Hematopoietic multipotent progenitor cell treated with erythropoietin and hydrocortisone succinate and interleukin-3 and kit ligand, for 17 days (in vitro differentiated cells): ENCODE data around the gene PALLD.
"Not testable (repeated sequence)": the region's sequence is repeated elsewhere in the genome, so short reads cannot be mapped to it uniquely, and the experiment has no call there.

Experiments
- DNase-seq: peaks from one replicate; pipeline ENCODE4 v3.0.0-alpha.2; 2015; ENCODE audit warnings: low spot score

The PALLD gene

GRCh38 chr4:168914095-168914494, 417.2 kb downstream of the PALLD start:
- DNase-seq = no peak

- DNase-seq = no peak
Observed at GRCh38 chr4:168917138-168917779, 420.4 kb downstream of the PALLD start.

DNA sequence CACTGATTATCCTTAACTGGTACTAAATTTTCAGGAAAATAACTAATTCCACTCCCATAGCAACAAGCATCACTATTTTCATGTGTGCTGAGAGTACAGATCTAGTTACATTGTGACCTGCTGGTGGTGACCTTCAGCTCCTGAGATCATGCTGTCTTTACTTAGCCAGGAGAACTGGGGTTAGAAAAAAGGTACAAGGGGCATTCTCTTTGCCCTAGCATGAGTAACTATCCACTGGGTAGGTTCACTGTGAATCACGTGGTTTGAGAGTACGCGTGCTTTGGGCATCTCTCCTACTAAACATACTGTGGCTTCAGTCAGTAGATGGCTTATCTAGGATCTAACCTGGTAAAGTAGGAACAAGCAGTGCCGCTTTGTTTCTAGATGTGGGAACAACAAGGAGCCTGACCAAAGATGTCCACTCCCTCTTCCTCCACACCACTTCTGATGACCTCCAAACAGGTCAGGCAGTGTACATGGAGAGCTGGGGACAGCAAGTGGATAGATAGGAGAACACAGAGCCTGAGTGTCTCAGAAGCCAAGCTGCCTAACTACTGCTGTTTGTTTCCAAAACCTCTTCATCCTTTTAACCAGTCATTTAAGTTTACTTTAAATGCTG, 423.0 kb downstream of the PALLD start:
- DNase-seq = no peak

DNA sequence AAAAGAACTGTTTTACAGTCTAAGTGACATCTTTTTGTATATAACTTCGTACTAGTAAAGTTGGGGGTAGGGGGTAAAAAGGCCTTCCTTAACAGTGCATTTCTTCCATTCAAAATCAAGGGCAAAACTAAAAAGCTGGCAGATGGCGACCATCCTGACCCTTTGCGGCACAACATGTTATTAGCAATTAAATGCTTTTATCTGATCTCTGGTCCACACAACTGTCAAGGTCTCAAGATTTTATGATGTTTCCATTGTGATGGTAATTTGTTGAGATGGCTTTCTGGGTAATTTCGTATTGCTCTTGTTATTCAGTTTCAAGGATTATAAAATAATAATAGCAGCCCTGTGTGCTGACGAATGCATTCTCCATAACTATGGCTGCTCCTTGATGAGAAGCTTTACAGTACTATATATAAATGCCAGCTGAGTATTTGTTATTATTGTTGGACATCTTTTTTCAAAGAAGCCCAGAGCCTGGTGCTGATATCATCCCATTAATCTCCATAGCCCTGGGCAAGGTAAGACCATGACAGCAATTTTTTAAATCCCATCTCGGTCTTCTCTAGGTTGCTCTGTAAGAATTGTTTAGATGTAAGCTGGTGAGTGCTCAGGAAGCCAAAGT, 423.7 kb downstream of the PALLD start:
- DNase-seq = no peak

DNA sequence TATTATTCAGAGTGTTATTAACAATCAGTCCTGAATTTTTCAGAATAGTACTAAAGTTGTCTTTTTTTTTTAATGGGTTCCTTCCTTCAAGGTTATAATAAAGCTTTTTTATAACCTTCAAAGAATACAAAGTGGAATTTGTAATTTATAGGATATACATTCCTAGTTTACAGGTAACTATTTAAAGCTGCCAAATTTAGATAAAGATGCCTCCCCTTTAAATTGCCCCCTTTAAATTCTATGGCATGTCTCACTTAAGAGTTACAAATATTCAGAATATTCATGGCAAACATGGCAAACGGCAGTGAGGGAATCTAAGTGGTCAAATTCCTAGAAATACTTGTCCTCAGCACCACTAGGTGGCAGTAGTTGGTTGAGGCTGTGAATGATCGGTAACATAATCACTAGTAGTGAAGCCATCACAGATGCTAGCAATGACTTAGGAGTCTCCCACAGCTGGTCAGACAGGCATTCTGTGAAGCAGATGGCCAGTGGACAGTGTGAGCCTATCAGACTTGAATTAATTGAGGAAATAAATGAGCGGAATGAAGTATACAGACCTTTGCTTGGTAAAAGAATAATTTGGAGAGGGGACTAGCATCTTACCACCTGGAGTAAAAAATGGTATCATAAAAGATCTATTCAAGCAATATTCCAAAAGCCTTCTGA, 426.8 kb downstream of the PALLD start:
- DNase-seq = peak; percentile 78

GRCh38 chr4:168924667-168925066, 427.8 kb downstream of the PALLD start:
- DNase-seq = no peak

DNA sequence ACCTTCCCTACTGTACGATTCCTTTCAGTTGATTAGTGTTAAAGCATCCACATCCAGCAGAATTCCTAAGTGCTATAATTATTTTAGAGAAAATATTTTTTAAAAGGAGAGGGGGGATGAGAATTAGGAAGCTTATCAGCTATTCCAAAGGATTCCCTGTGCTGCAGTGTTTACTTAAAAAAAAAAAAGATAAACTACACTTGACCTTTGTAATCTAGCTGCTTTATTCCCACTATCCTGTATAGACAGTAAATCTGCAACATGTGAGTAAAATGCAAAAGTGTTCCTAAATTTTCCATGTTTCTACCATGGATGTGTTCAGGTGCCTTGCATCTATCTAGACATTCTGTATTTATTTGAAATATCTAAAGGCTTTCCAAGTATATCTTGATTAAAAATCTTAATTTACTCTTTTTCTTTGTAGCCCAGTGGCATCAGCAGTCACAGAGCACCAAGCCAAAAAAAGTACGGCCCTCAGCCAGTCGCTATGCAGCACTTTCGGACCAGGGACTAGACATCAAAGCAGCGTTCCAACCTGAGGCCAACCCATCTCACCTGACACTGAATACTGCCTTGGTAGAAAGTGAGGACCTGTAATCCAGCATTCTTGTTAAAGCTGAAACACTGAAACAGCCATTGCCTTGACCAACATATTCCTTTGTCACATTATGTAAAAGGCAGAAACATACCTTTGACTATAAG, 429.1 kb downstream of the PALLD start:
- no peak for DNase-seq

- DNase-seq = no peak
Observed at GRCh38 chr4:168928346-168928745, 431.5 kb downstream of the PALLD start.

DNA sequence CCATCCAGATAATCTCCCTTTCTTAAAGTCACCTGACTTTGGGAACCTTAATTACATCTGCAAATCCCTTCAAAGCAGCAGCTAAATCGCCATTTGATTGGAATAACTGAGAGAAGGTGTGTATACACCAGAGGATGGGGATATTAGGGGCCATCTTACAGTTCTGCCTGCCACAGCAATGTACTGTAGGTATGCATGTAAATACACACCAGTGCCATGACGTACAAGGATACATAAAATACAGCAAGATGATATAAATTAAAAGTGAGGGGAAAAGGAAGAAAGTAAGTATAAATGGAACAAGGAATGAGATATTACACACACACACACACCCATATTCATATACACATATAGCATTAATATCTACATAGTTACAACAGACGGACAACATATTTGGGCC, 432.0 kb downstream of the PALLD start:
- no peak for DNase-seq

DNA sequence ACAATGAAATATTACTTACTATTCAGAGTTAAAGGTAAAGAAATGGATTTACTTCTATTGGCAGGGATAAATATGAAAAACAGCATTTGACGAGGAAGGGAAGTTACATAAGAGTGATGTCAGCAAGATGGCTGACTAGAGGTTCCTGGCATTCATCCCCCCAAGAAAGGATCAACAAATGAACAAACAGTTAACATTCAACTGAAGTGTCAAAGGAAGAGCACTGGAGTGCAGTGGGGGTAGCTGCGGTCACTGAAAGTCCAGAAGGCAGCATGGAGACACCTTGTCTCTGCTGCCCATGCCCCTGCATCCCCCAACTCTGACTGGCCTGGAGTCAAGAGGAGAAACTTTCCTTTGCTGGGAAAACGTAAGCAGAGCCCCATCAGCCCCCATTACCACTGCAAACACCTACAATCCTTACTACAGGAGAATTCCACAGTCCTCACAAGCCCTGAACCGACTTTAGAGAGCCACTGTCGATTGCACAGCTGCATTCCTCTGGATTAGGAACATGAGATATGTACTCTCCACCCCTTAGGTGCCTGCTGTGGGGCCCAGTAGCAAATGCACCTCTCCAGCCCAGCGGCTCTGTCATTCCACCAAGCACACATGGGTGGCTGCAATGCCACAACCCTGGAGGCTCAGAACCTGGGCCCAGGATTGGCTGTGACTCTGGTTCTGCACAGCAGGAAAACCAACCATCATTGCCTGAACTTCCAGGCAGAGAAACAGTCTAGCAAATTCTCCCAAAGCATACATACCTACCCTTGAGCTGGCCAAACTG, 433.8 kb downstream of the PALLD start:
- no peak for DNase-seq

GRCh38 chr4:168931215-168931650, 434.4 kb downstream of the PALLD start:
- no peak for DNase-seq

- no peak for DNase-seq
Observed at GRCh38 chr4:168932138-168932537, 435.3 kb downstream of the PALLD start.

- no peak for DNase-seq
Observed at GRCh38 chr4:168933423-168933822, 436.6 kb downstream of the PALLD start.

DNA sequence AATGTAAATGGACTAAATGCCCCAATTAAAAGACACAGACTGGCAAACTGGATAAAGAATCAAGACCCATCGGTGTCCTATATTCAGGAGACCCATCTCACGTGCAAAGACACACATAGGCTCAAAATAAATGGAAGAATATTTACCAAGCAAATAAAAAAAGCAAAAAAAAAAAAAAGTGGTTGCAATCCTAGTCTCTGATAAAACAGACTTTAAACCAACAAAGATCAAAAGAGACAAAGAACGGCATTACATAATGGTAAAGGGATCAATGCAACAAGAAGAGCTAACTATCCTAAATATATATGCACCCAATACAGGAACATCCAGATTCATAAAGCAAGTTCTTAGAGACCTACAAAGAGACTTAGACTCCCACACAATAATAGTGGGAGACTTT, 440.6 kb downstream of the PALLD start:
- DNase-seq = not testable (repeated sequence)

DNA sequence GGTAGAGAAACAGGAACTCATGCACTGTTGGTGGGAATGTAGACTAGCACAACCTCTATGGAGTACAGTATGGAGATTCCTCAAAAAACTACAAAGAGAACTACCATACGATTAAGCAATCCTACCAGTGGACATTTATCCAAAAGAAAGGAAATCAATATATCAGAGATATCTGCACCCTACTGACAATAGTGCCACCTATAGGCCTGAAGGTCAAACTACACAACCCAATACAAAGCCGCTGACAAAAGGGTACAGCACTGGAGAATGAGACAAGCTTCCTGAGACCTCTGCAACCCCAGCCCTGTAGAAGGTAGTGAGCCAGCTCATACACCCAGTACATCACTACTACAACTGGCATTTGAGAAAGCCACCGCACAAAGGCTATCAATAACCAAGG, 446.1 kb downstream of the PALLD start:
- DNase-seq = peak; percentile 17

GRCh38 chr4:168945291-168945690, 448.4 kb downstream of the PALLD start:
- no peak for DNase-seq

DNA sequence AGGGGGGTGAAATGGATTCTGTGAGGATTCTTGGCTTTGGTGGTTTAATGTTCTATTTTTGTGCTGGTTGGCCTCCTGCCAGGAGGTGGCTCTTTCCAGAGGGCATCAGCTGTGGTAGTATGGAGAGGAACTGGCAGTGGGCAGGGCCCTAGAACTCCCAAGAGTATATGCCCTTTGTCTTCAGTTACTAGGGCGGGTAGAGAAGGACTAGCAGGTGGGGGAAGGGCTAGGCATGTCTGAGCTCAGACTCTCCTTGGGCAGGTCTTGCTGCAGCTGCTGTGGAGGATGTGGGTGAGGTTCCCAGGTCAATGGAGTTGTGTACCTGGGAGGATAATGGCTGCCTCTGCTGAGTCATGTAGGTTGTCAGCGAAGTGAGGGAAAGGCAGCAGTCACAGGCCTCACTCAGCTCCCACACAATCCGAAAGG, 456.0 kb downstream of the PALLD start:
- not testable (repeated sequence) for DNase-seq

DNA sequence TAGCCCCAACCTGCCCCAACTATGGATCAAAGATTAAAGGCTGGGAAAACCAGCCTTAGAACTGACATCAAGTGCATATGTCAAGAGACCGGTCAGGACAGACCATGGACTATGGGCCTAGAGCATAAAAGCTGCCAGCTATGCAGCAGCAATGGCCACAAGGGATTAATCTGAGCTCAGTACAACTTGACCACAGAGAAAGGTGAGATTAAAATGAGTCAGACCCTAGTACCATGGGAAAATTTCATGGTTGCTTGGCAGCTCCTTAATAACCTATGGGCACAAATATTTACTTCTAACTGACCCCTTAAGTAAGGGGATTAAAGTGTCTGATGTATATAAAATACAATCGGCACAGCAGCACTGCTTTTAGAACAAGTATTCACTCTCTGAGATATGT, 458.8 kb downstream of the PALLD start:
- no peak for DNase-seq

DNA sequence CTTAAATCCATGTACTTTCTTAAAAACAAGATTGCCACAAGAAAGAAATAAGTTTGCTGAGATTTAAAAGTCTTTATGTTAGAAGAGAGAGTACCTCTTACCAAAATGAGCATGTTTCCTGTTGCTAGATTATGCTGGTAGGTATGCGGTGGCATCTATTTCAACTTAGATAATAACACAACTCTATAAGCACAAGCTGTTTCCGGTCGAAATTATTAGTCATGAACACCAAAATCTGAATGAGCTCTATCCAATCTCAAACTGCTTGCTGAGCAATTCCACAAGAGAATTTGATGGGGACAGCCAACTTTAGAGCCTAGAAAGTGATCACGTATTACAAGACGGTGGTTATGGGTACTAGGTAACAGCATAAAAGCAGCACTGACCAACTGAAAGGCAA, 463.9 kb downstream of the PALLD start:
- DNase-seq = no peak

DNA sequence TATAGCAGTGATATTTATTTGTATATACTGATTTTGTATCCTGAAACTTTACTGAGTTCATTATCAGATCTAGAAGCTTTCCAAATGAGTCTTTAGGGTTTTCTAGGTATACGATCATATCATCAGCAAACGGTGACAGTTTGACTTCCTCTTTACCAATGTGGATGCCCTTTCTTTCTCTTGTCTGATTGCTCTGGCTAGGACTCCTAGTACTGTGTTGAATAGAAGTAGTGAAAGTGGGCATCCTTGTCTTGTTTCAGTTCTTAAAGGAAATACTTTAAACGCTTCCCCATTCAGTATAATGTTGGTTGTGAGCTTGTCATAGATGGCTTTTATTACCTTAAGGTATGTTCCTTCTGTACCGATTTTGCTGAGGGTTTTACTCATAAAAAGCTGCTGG, 475.7 kb downstream of the PALLD start:
- no peak for DNase-seq
